Measurements from ENCODE around the gene SPSB3. TPM values are rescaled to one million over a fixed set of nuclear protein-coding genes. Genes with fewer than 3 reads are reported as not detected.

Gene SPSB3
- total and polyA plus RNA-seq, 2 of the 13 experiments (the other 11 are each of a cell fraction or from before 2014, with no cell fraction given): 13.2 to 21.9 TPM

- ATAC-seq: no peak
Observed at GRCh38 chr16:1729026-1729425, 53.3 kb downstream of the SPSB3 start.

More at GRCh38 chr16:1729026-1729425, 53.3 kb downstream of the SPSB3 start:
- intact Hi-C loops (cut with micrococcal nuclease; ENCODE audit: unreplicated experiment): no loop called here
- Histone ChIP-seq H2AFZ (ENCODE audit: low read length) (no peak overlapping the region), H3K9me3 (ENCODE audit: low read length) (no peaks in the 10 kb centered on the region), H3K4me1 (ENCODE audit: insufficient read depth, low read length) (peaks cover under 1% of the 10 kb centered on the region; the same call in 1 of the 2 replicates), H3K27ac (ENCODE audit: extremely low read length, insufficient read depth, low read length) (no peak overlapping the region), H3K36me3 (replicated peaks in 1 of 2; ENCODE audit: control insufficient read depth in 1 of 2, insufficient read depth in 2 of 2, low read length in 2 of 2) (peaks cover 34 to 68% of the 10 kb centered on the region in 2 experiments; a peak in 4 of 5 replicates), H3K4me3 (replicated peaks in 1 of 3; ENCODE audit: insufficient read depth in 1 of 3, low read depth in 2 of 3, low read length in 3 of 3) (no peak overlapping the region), H3K27me3 (ENCODE audit: control insufficient read depth in 1 of 2, insufficient read depth in 2 of 2, low read length in 2 of 2) (no peaks in the 10 kb centered on the region; a peak in 1 of 5 replicates), H4K20me1 (ENCODE audit: insufficient read depth, low read length) (peaks cover 4% of the 10 kb centered on the region; the same call in 1 of the 2 replicates), H3K4me2 (ENCODE audit: low read depth, low read length) (no peak overlapping the region), H3K9ac (ENCODE audit: insufficient read depth, low read depth, low read length) (no peak overlapping the region), H3K79me2 (ENCODE audit: insufficient read depth, low read length) (peaks cover 1% of the 10 kb centered on the region)
- 99% methylated on average over 18 of the region's 18 CpGs for WGBS (ENCODE audit: low lambda C conversion rate)
- ChIA-PET POLR2A (no interaction called here), CTCF (ENCODE audit: low intra/inter-chr PET ratio, low total read pairs) (no interaction called here)
- BruUV-seq (replicated peaks): no TSS peak
- no peak for DNase-seq (ENCODE audit: low spot score)
- TF ChIP-seq ZNF264 (CRISPR knock-in tag; IDR thresholded peaks at IDR 0.05) (no peak), ZNF558 (CRISPR knock-in tag; IDR thresholded peaks at IDR 0.05; ENCODE audit: borderline replicate concordance) (no peak), ZNF362 (CRISPR knock-in tag; IDR thresholded peaks at IDR 0.05; ENCODE audit: borderline replicate concordance) (no peak), BRF2 (CRISPR knock-in tag; IDR thresholded peaks at IDR 0.05) (no peak)
- FAIRE-seq: no peak
- in situ Hi-C loops (cut with HindIII; ENCODE audit: extremely low pct_ligation_motif_present, low pct_unique_long_range_greater_than_20kb): no loop called here

All from HepG2 (cell line).